C4-2B (cell line): Measurements from ENCODE around the gene ZNF865.

Source experiments
- CTCF ChIP-seq: fragments of 450-650 bp; conservative IDR thresholded peaks from 2 replicates; pipeline ENCODE4 v1.5.1; 2017; ENCODE audit warnings: mild to moderate bottlenecking
- ZFX ChIP-seq: fragments of 450-650 bp; IDR thresholded peaks from 2 replicates; pipeline ENCODE4 v1.6.1; 2017

GRCh38 chr19:55580628-55581144 lies 24.8 kb upstream of the ZNF865 start, which contains the start of gene ZNF579:
- TF ChIP-seq CTCF (no peak), ZFX (0 out of 2 replicates have a peak, but pooled peaks have one; percentile 24)
